NCI-H510A (cell line): ENCODE results near the gene ST3GAL4.

ENCODE experiments used
- DNase-seq: peaks from one replicate; lab custom pipeline; 2025; lab: John Stamatoyannopoulos, UW

Gene ST3GAL4

DNA sequence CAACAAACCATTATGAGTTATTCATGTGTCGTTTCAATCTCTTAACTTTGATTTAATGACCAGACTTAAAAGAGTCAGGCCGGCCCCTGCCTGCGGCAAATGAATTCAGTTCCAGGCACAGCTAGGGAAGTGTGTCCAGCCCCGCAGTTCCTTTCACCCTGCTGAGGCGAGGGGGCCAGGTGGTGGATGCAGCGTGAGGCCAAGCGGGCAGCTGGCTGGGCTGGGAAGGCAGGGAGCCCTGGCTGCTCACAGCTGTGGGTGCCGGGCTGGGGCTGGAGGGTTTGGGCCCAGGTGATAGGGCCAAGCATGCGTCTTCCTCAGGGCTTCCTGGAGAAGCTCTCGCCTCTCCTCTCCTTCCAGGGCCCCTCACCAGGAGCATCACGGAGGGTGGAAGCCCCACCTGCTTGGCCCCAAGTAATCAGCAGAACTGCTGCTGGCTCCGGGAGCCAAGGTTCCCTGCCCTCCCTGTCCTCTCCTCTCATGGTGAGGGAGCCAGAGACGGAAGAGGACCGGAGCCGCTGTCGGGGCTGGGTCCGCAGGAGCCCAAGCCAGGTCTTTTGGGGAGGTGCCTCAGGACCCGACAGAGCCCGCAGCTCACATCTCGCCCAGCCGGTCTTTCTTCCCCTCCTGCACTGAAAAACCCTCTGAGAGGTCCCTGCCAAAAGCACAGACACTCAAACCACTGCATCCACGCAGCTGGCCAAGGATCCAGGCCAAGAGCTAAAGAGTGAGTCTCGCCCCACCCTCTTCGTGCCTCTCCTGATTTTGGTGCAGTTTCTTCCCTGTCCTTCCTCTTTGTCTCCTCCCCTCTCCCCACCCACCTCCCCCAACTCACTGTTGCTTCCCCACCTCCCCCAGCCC lies 97.0 kb downstream of the ST3GAL4 start:
- DNase-seq: no peak

DNA sequence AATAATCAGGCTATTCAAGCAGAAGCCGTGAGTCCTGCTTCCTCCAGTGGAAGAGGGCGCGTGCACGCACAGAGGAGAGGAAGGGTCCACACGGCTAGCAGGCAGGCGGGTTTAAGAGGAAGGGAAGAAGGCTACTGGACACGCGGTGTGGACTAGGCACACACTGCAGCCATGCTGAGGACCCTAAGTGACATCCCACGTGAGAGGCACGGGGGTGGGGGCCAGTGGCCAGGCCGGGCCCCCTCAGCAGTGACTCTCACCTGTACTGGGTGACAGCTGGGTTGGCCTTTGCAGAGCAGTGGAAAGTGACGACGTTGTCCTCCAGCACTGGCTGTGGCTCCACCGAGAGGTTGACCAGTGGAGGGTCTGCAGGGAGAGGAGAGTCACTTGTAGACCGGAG lies 100.6 kb downstream of the ST3GAL4 start:
- DNase-seq: no peak

DNA sequence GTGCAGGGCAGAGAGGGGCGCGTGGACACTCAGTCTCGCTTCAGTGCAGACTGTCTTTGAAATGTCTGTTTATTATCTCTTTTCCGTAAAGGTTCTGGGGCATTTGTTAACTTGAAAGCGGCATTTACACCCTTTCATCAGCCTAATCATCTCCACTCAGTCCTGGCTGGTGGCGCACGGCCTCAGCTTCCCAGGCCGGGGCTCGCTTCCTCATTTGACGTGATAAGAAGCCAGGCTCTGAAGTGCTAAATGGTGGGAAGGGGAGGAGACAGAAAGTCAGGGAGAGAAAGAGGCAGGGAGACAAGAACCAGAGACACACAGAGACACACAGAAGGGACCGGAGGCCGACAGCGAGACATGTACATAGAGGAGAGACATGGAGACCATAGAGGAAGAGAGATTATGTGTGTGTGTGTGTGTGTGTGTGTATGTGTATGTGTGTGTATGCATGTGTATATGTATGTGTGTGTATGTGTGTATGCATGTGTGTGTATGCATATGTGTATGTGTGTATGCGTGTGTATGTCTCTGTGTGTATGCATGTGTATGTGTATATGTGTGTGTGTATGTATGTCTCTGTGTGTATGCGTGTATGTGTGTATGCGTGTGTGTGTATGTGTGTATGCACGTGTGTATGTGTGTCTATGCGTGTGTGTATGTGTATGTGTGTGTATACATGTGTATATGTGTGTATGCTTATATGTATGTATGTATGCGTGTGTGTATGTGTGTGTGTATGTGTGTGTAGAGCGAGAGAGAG lies 101.5 kb downstream of the ST3GAL4 start:
- no peak for DNase-seq

DNA sequence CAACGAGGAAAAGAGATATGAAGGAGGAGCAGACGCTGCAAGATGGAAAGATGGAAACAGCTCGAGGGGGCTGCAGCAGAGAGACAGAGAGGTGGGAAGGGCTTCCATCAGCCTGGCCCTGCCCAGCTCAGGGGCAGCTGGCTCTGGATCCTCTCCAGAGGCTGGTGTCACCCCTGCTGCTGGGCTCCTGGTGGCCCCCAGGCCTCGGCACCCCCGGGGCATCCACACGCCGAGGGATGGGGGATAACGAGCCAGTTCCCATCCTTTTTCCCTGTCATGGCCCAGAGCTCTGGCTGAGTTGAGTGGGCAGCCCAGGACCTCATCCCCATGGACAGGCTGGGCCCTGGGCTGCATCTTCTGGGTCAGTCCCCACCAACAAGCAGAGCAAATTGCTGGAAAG lies 102.3 kb downstream of the ST3GAL4 start:
- DNase-seq: no peak

- DNase-seq: no peak
These were observed 104.3 kb downstream of the ST3GAL4 start for GRCh38 chr11:126459691-126460281.

GRCh38 chr11:126460417-126461095 lies 105.1 kb downstream of the ST3GAL4 start:
- no peak for DNase-seq

GRCh38 chr11:126461096-126461440 lies 105.6 kb downstream of the ST3GAL4 start:
- DNase-seq: no peak

GRCh38 chr11:126461996-126462395 lies 106.5 kb downstream of the ST3GAL4 start:
- DNase-seq: no peak

DNA sequence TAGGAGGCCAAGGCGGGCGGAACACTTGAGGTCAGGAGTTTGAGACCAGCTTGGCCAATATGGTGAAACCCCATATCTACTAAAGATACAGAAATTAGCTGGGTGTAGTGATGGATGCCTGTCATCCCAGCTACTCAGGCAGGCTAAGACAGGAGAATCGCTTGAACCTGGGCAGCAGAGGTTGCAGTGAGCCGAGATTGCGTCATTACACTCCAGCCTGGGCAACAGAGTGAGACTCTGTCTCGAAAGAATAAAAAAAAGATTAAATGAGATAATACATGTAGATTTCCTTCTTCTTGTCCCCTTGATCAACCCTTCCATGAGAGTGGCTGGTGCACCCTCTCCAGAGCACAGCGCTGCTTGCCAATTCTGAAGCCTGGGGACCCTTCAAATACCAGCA lies 106.9 kb downstream of the ST3GAL4 start:
- DNase-seq: no peak
